DOHH2 (cell line): ENCODE data around the gene CDH4.

Experiments
- CTCF ChIP-seq: fragments of 200-600 bp; sonication (generic); IDR thresholded peaks from one replicate; pipeline ENCODE4 v1.5.1; 2014; ENCODE audit warnings: antibody characterized with exemption, mild to moderate bottlenecking, low read depth, low read length; ENCODE audit not compliant: poor library complexity, severe bottlenecking
- EZH2phosphoT487 ChIP-seq: fragments of 200-600 bp; sonication (generic); IDR thresholded peaks from 2 replicates; pipeline ENCODE4 v1.6.1; 2017; ENCODE audit warnings: borderline replicate concordance, mild to moderate bottlenecking, antibody characterized with exemption, low read length, moderate library complexity, mixed read lengths

GRCh38 chr20:61445138-61445537 is 193.1 kb downstream of the CDH4 start:
- TF ChIP-seq CTCF (no peak), EZH2phosphoT487 (no peak)
